NCI-H446 treated with DMSO at 0.1 percent for 48 hours (cell line): ENCODE measurements around the gene ACACB.

Source experiments
- DNase-seq: peaks from one replicate; lab custom pipeline; 2025; lab: John Stamatoyannopoulos, UW

Gene ACACB

GRCh38 chr12:109110988-109111495 is 5.3 kb upstream of the ACACB start:
- DNase-seq: no peak

GRCh38 chr12:109112720-109113465 is 3.5 kb upstream of the ACACB start:
- no peak for DNase-seq

- DNase-seq: no peak
Measured at GRCh38 chr12:109113661-109114321, 2.6 kb upstream of the ACACB start.

GRCh38 chr12:109114644-109115043 is 1.7 kb upstream of the ACACB start:
- no peak for DNase-seq

GRCh38 chr12:109115404-109115757 is 1.0 kb upstream of the ACACB start:
- no peak for DNase-seq

GRCh38 chr12:109116611-109116949 is 193 bp downstream of the ACACB start:
- DNase-seq: no peak

GRCh38 chr12:109120095-109120494 is 3.7 kb downstream of the ACACB start:
- DNase-seq: no peak

GRCh38 chr12:109120557-109120956 is 4.2 kb downstream of the ACACB start:
- DNase-seq: no peak

GRCh38 chr12:109121346-109121880 is 5.0 kb downstream of the ACACB start:
- no peak for DNase-seq

GRCh38 chr12:109124878-109125648 is 8.7 kb downstream of the ACACB start:
- no peak for DNase-seq

GRCh38 chr12:109125791-109126190 is 9.4 kb downstream of the ACACB start:
- DNase-seq: no peak

- DNase-seq: no peak
Measured at GRCh38 chr12:109126784-109127183, 10.4 kb downstream of the ACACB start.

- DNase-seq: no peak
Measured at GRCh38 chr12:109127533-109128242, 11.3 kb downstream of the ACACB start.

GRCh38 chr12:109130297-109131153 is 14.1 kb downstream of the ACACB start:
- DNase-seq: no peak

GRCh38 chr12:109131154-109132050 is 15.0 kb downstream of the ACACB start:
- DNase-seq: no peak

GRCh38 chr12:109134186-109134917 is 18.0 kb downstream of the ACACB start:
- no peak for DNase-seq

GRCh38 chr12:109137055-109137454 is 20.7 kb downstream of the ACACB start:
- no peak for DNase-seq

- DNase-seq: no peak
Measured at GRCh38 chr12:109139360-109139759, 23.0 kb downstream of the ACACB start.

- DNase-seq: no peak
Measured at GRCh38 chr12:109139791-109140190, 23.4 kb downstream of the ACACB start.
